Activated T-cell treated with anti-CD3 and anti-CD28 coated beads for 4 hours (primary cell): ENCODE data around the gene RGS9.
"Not testable (repeated sequence)": the region's sequence is repeated elsewhere in the genome, so short reads cannot be mapped to it uniquely, and the experiment has no call there.

Source experiments
- DNase-seq: peaks from one replicate; pipeline ENCODE4 v3.0.0-alpha.2; 2020

RGS9 gene

GRCh38 chr17:65185062-65185461 is 47.9 kb downstream of the RGS9 start:
- no peak for DNase-seq

GRCh38 chr17:65185668-65186382 is 48.7 kb downstream of the RGS9 start:
- DNase-seq, result no peak

- no peak for DNase-seq
Observed at GRCh38 chr17:65190467-65191097, 53.4 kb downstream of the RGS9 start.

GRCh38 chr17:65191811-65192740 is 54.9 kb downstream of the RGS9 start:
- no peak for DNase-seq

- DNase-seq, result no peak
Observed at GRCh38 chr17:65193305-65193704, 56.1 kb downstream of the RGS9 start.

- DNase-seq, result no peak
Observed at GRCh38 chr17:65193716-65194293, 56.6 kb downstream of the RGS9 start.

- no peak for DNase-seq
Observed at GRCh38 chr17:65194670-65195334, 57.6 kb downstream of the RGS9 start.

GRCh38 chr17:65195716-65196115 is 58.5 kb downstream of the RGS9 start:
- DNase-seq, result no peak

- no peak for DNase-seq
Observed at GRCh38 chr17:65196617-65197016, 59.4 kb downstream of the RGS9 start.

GRCh38 chr17:65197201-65197600 is 60.0 kb downstream of the RGS9 start:
- no peak for DNase-seq

- DNase-seq, result no peak
Observed at GRCh38 chr17:65198653-65199382, 61.6 kb downstream of the RGS9 start.

GRCh38 chr17:65201331-65201730 is 64.2 kb downstream of the RGS9 start:
- DNase-seq, result no peak

- DNase-seq, result no peak
Observed at GRCh38 chr17:65202844-65203571, 65.8 kb downstream of the RGS9 start.

- no peak for DNase-seq
Observed at GRCh38 chr17:65204001-65204400, 66.8 kb downstream of the RGS9 start.

- DNase-seq, result no peak
Observed at GRCh38 chr17:65205655-65206054, 68.5 kb downstream of the RGS9 start.

GRCh38 chr17:65207448-65207847 is 70.3 kb downstream of the RGS9 start:
- DNase-seq, result not testable (repeated sequence)

GRCh38 chr17:65208717-65209116 is 71.5 kb downstream of the RGS9 start:
- DNase-seq, result no peak

GRCh38 chr17:65218261-65218660 is 81.1 kb downstream of the RGS9 start:
- DNase-seq, result no peak

GRCh38 chr17:65219124-65219523 is 82.0 kb downstream of the RGS9 start:
- no peak for DNase-seq

- DNase-seq, result no peak
Observed at GRCh38 chr17:65219707-65220106, 82.5 kb downstream of the RGS9 start.

- no peak for DNase-seq
Observed at GRCh38 chr17:65220732-65221131, 83.6 kb downstream of the RGS9 start.
